HG03039 (cell line): Measurements from ENCODE around the gene DNAH3.
A peak's percentile ranks its signal among the peaks of the same experiment; 100 is the strongest.
"Not testable (repeated sequence)": the region's sequence is repeated elsewhere in the genome, so short reads cannot be mapped to it uniquely, and the experiment has no call there.

Source experiments
- ATAC-seq: cut with Tn5 transposase; IDR thresholded peaks from one replicate; pipeline ENCODE4 v1.9.1; 2021; ENCODE audit warnings: mild to moderate bottlenecking, moderate library complexity; ENCODE audit not compliant: unreplicated experiment

DNAH3 gene

DNA sequence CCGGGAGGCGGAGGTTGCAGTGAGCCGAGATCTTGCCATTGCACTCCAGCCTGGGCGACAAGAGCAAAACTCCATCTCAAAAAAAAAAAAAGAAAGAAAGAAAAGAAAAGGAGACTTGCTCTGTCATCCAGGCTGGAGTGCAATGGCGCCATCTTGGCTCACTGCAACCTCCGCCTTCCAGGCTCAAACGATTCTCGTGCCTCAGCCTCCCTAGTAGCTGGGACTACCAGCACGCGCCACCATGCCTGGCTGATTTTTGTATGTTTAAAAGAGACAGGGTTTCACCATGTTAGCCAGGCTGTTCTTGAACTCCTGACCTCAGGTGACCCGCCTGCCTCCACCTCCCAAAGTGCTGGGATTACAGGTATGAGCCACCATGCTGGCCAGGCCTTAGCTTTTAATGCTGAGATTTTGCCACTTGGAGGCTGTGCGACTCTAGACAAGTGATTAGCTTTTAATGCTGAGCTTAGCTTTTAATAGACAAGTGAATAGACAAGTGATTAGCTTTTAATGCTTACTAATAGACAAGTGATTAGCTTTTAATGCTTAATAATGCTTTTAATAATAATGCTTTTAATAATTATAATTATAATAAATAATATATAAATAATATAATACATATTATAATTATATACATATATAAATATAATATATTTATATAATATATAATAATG is 17.4 kb upstream of the DNAH3 start:
- ATAC-seq, result no peak

DNA sequence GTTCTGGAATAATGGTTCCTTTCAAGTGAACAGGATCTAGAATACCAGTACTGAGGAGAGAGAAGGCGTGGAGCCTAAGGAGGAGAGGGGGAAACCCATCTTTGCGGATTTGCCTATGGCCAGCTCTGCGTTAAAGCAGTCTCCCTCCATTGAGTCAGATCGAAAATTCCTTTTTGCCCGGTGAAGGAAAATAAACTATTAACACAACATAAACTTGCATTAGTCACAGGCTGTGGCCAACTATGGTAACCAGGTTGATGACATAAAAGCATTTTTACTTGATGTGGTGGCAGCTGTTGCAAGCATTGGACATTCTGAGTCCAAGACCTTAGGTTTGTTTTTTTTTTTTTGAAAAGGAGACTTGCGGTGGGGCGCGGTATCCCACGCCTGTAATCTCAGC is 16.7 kb upstream of the DNAH3 start:
- ATAC-seq, result no peak

DNA sequence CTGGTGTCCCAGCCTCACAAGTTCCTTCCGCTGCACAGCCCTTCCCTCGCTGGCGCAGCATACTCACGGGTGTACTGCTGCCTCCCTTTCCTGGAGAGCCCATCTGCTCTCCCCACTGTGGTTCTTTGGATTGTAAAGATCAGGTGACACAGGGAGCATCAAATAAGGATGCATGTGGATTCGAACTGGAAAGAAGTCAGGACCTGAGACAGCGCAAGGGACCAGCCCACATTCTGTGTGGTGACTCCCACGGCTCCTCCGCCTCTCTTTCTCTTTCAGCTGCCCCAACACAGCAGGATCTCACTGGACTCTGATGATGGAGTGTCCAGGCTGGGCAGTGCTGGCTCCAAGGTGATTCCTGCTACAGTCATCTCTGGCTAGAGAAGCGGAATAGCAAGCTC is 15.9 kb upstream of the DNAH3 start:
- no peak for ATAC-seq

DNA sequence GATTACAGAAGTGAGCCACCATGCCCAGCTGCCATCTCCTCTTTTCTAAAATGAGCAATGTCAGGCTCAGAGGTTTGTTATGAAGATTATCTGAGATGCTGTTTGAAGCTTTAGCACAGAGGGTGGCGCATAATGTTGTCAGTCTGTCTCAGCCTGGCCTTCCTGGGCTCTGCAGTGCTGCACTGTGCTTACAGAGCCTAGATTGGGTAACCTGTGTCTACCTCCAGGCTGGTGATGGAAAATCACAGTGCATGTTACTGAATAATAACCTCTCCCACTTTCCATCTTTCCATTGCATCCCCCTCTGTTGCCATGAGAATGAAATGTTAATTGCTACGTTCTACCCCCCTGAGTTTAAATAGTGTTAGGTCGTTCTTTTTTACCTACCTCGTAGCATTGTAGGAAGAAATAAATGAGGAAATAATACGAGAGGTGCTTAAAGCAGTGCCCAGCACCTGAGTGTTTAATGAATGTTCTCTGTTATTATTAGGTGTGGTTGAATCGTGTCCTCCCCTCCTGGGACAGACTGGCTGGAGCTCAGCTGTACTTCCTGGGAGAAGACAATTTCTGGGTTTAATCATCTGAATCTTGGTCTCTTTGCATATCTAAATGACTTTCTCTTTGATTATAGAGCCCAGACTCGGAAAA is 14.0 kb upstream of the DNAH3 start:
- ATAC-seq, result no peak

DNA sequence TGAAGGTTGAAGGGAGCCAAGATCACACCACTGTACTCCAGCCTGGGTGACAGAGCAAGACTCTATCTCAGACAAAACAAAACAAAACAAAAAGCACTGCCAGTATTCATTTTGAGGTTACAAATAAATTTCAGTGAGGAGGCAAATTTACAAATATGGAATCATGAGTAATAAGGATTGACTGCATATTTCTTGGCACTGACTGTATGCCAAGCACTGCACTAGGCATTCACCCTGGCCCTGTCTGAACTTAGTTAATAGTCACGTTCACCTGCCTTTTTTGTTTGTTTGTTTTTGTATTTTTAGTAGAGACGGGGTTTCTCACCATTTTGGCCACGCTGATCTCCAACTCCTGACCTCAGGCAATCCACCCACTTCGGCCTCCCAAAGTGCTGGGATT is 12.9 kb upstream of the DNAH3 start:
- no peak for ATAC-seq

DNA sequence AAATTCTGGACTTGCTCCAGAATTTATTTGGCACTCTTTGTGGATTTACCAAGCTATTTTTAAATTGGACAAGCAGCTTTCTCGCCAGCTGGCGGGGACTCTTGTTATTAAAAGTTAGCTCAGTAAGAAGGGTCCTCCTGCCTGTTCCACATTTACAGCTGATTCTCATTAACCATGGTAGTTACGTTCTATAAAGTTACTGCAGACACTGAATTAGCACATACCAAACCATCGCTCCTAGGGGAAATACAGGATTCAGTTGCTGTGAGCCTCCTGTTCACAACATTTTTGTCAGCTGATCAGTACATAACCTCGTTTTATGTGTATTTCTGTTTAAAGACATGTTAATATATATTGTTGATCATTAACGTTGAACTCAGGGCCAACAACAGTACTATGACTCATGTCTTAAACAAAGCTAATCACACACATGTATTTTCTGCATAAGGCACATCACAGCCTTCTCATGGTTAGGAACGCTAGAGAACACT is 12.1 kb upstream of the DNAH3 start:
- ATAC-seq, result no peak

DNA sequence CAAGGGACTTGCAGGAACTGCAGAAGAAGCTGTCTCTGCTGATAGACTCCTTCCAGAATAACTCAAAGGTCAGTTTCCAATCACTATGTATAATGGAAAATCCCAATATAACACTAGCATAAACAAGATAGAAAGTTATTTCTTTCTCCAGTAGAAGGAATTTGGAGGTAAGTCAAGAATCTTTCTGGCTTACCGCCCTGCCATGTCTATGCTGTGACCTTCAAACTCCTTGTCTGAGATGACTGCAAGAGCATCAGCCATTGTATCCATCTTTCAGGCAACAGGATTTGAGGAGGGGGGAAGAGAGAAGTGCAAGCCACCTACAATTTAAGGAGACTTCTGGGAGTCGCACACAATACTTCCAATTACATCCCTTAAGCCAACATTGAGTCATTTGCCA is 10.6 kb upstream of the DNAH3 start:
- no peak for ATAC-seq

DNA sequence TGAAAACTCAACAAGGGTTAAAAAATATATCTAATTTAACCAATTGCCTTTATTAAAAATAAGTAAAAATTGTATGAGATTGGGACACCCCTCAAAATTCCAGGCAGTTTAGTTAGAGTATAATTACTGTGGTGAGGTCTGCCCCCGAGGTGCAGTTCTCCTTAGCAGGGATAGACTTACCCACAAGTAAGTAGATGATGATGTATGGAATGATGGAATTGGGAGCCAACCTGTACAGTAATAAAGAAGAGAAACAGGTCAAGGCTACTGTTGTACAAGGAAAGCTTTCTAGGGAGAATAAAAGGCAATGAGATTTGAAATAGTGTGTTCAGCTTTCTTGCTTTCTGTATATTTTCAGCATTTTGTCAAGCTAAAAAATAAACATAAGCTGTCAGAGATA is 9.6 kb upstream of the DNAH3 start:
- ATAC-seq, result no peak

DNA sequence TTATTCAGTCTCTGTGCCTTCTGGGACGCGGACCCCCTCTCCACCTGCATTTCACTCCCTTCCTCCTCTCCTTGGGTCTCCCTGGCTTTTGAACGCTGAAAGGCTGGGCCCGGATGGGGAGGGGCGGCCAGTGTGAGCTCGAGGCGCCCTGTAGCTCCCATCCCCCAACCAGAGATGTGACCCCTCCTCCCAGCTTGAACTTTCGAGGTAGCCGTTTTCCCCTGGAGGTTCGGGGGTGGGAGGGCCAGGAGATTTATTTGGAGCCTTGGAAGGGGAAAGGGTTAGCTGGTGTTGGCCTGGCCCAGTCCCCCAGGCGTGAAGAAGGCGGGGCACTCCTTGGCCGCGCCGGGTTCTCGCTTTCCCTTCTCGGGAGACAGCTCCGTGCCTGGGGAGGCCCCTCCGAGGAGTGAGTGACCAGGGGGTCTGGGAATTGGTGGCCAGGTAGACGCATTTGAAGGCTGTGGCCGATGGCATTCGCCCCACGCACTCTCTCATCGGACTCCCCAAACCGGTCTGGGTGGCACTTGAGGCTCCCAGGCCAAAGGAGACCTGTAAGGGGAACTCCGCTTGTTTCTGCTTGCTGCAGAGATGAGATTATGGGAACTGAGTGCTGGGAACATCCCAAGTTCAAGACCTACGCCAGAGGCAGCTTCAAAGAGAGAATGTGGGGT is 8.8 kb upstream of the DNAH3 start:
- ATAC-seq, result no peak

DNA sequence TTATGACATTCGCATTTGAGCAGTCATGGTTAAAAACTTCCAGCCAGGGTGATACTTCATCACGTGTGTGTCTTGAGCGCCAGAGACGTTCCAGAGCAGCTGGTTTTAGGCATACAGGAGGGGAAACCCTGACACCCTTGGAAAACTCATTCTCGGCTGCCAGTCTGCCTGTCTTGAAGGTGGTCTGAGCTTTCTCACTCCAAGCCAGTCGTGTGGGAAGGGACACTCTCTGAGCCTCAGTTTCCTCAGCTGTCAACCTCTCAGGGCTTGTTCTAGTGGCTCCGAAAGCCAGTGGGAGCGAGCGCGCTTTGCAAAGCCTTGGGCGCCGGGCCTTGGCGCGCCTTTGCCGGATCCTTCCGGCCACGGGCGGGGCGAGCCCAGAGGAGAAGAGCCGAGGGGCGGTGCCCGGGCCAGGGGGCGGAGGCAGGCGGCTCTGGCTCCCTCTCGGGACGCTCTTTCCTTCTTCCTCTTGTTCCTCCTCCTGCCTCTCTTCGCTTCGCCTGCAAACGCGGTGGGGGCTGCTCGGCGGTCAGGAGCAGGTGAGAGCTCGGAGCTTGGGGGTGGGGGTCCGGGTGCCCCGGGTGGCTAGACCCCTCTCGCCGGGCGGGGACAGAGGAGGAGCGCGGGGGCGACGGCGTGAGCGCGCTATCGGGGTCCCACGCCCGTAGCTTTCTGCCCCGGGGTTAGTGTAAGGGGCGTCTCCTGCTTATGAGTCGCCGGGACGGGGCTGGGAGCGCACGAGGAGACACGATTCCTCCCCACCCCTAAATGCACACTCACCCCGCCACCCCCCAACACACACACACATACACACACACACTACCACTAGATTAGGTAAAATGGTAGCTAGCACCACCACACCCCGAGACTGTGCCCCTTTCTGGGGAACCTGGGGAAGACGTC is 7.8 kb upstream of the DNAH3 start, which contains the start of gene LDAF1:
Gene LDAF1 (plus strand): TSS at position 467 of the 903 bp plus-strand sequence. CDS start 2,509 bp downstream, outside the sequence.
- ATAC-seq, result peak; percentile 78

DNA sequence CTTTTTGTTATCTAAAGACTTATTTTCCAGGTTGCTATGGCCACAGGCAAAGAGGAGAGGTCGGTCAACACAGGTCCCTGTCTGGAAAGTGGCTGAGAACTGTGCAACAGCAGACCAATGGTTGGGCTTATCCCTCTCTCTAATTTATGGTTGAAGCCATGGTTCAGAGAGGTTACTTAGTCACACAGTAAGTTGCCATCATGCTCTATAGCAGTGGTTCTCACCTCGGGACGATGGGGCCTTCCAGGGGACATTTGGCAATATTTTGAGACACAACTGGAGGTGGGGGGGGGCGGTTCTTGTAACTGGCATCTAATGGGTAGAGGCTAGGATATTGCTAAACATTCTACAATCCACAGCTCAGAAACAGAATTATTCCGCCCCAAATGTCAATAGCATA is 7.0 kb upstream of the DNAH3 start:
- ATAC-seq, result no peak

DNA sequence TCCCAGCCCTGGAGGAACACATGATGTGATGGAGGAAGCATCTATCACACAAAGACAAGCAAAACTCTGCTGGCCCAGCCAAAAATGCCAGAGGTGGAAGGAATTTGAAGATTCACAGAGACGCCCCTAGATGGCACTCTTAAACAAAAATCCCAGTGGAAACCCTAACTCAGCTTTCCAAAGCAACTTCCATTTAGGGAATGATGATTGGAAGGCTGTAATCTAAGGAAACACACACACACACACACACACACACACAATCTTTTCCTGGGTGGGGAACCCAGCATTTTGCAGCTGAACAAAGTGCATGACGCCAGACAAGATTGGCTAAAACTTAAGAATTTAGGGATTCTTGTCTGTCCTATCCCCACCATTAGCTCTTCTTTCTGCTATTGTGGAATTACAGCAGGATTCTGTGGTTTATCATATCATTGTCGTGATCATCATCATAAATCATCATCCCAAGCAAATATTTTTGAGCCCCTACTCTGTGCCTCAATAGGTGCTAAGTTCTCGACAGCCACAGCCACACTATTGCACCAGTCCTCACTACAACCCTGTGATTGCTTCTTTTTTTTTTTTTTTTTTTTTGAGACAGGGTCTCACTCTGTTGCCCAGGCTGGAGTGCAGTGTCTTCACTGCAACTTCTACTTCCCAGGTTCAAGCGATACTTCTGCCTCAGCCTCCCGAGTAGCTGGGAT is 6.3 kb upstream of the DNAH3 start:
- no peak for ATAC-seq

DNA sequence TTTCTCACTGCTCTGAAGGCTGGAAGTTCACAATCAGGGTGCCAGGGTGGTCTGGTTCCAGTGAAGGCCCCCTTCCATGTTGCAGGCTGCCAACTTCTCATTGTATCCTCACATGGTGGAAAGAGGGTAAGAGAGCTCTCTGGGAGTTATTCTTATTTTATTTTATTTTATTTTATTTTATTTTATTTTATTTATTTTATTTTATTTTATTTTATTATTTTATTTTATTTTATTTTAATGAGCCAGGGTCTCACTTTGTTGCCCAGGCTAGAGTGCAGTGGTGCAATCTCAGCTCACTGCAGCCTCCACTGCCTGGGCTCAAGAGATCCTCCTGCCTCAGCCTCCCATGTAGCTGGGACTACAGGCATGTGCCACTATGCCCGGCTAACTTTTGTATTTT is 5.4 kb upstream of the DNAH3 start:
- not testable (repeated sequence) for ATAC-seq

DNA sequence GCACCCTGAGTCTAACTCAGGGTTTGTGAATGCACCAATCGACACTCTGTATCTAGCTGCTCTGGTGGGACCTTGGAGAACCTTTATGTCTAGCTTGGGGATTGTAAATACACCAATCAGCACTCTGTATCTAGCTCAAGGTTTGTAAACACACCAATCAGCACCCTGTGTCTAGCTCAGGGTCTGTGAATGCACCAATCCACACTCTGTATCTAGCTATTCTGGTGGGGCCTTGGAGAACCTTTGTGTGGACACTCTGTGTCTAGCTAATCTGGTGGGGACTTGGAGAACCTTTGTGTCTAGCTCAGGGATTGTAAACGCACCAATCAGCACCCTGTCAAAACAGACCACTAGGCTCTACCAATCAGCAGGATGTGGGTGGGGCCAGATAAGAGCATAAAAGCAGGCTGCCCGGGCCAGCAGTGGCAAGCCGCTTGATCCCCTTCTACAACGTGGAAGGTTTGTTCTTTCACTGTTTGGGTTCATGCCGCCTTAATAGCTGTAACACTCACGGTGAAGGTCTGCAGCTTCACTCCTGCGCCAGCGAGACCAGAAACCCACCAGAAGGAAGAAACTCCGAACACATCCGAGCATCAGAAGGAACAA is 2.6 kb upstream of the DNAH3 start:
- not testable (repeated sequence) for ATAC-seq

DNA sequence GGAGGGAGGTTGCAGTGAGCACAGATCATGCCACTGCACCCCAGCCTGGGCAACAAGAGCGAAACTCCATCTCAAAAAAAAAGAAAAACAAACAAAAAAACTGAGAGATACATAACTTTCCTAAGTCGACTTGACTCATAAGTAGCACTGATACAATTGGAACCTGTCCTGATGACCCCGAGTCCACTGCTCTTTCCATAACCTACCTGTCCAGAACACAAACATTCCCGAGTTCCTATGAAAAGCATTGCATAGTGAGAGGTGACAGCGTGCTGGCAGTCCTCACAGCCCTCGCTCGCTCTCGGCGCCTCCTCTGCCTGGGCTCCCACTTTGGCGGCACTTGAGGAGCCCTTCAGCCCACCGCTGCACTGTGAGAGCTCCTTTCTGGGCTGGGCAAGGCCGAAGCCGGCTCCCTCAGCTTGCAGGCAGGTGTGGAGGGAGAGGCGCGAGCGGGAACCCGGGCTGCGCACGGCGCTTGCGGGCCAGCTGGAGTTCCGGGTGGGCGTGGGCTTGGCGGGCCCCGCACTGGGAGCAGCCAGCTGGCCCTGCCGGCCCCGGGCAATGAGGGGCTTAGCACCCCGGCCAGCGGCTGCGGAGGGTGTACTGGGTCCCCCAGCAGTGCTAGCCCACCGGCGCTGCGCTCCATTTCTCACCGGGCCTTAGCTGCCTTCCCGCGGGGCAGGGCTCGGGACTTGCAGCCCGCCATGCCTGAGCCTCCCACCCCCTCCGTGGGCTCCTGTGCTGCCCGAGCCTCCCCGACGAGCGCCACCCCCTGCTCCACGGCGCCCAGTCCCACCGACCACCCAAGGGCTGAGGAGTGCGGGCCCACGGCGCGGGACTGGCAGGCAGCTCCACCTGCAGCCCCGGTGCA is 1.7 kb upstream of the DNAH3 start:
- not testable (repeated sequence) for ATAC-seq

DNA sequence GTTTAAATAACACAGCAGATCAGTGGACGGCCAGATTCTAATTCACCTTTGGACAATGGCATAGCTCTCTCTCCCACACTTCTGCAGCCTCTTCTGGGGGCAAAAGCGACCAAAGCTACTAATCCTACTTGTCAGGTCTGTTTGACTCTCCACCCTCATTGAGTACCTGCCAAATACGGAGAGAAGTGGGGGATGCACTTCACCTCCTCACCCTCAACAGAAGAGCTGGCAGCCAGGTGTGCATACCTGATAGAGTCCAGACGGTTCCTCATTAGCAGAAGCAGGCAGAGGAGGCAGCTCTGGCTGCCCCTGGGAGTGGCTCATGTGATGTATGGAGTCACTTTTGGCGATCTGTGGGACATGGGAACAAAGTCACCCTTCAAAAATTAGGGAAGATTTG is 4.9 kb downstream of the DNAH3 start:
- ATAC-seq, result no peak

DNA sequence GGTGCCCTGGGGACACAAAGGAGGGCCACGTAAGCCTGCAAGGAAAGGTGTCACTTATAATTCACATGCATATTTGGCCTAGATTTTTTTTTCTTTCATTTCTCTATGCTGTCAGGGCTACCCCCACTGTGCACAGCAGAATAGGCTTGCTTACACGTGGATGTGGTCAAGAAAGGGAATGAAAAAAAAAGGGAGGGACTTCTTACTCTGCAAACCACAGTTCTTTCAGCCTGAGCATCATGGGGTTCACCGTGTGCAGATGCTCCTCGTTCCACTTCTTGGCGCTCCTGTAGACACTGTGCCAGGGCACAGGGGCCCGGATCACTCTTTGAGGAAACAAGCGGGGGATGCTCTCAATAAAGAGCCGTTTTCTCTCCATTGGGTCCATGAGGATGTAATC is 16.6 kb downstream of the DNAH3 start:
- no peak for ATAC-seq

DNA sequence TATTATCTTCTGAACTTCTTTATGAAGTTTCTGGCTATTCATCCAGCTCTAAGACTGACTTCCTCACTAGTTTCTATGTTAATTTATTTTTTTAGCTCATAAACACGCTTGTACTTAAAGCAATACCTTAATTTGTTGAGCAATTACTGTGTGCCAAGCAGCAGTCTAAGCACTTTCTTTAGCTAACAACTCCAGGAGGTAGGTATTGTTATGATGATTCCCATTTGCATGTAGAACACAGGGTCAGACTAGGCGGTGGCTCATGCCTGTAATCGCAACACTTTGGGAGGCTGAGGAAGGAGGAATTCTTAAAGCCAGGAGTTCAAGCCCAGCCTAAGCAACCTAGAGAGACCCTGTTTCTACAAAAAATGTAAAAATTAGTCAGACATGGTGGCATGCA is 19.8 kb downstream of the DNAH3 start:
- no peak for ATAC-seq

DNA sequence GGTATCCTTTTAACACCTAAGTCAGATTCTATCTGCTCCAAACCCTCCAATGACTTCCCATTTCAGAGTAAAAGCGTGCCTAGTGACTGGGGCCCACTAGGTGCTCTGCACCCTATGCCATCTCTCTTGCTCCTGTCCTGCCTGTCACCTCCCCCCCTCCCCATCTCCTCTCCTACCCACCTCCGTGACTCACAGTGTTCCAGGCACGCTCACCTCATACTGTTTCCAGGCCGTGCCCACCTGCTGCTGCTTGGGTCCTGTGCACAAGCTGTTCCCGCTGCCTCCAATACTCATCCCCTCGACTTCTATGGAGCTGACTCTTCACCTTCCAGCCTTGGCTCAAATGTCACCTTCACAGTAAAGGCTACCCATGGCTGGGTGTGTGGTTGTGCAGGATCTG is 21.7 kb downstream of the DNAH3 start:
- no peak for ATAC-seq
